Activated T-cell treated with anti-CD3 and anti-CD28 coated beads for 1 hour (primary cell): ENCODE data around the gene E2F4.

ENCODE experiments used
- DNase-seq: peaks from one replicate; pipeline ENCODE4 v3.0.0-alpha.2; 2020; ENCODE audit warnings: low read depth

The E2F4 gene

DNA sequence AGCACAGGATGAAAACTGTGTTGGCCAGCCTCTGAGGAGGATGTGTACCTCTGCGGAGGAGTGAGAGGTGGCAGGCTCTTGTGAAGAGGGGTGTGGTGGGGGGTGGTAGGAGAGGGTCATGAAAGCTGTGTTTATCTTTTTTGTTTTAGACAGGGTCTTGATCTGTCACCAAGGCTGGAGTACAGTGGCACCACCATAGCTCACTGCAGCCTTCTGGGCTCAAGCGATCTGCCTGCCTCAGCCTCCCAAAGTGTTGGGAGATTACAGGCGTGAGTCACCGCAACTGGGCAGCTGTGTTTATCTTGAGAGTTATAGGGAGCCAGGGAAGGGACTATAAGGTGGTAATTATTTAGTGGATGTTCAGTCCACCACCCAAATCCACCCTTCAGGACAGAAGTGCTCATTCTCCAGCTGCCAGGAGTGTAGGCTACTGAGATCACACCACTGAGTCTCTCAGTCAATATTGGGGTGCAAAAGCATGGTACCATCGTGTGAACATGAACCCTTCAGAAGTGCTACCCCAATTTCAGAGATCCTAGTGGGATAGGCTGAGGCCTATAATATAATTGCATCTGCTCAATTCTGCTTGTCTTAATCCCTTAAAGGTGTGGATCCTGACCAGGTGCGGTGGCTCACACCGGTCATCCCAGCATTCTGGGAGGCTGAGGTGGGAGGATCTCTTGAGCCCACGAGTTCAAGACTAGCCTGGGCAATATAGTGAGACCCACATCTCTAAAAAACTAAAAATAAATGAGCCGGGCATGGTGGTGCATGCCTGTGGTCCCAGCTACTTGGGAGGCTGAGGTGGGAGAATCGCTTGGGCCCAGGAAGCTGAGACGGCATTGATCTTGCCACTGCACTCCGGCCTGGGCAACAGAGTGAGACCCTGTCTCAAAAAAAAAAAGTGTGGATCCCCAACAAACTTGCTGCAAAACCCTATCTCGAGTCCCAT, 1.2 kb upstream of the E2F4 start:
- DNase-seq: no peak

DNA sequence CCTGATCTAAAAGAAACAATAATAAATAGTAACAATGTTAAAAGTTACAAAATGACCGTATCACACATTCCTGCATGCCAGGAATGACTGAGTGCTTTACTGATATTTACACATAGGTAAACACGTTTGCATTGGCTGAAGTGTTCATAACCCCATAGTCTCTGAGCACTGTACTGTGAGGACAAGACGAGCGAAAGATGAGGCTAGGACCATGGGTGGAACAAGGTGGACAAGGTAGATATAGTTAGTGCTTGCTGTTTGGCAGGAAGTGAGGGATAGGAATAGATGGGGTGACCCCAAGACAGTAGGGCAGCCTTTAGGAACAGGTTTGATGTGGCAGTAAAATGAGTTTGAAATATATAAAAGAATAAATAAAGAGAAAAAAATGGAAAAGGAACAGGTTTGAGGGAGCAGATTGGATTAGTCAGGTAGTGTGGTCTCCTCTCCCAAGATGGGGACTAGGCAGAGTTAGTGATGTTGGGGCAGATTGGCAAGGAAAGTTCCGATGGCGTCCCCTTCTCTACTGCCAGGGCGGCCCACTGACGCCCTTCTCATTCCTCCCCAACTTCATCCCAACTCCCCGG, 452 bp upstream of the E2F4 start:
- no peak for DNase-seq

DNA sequence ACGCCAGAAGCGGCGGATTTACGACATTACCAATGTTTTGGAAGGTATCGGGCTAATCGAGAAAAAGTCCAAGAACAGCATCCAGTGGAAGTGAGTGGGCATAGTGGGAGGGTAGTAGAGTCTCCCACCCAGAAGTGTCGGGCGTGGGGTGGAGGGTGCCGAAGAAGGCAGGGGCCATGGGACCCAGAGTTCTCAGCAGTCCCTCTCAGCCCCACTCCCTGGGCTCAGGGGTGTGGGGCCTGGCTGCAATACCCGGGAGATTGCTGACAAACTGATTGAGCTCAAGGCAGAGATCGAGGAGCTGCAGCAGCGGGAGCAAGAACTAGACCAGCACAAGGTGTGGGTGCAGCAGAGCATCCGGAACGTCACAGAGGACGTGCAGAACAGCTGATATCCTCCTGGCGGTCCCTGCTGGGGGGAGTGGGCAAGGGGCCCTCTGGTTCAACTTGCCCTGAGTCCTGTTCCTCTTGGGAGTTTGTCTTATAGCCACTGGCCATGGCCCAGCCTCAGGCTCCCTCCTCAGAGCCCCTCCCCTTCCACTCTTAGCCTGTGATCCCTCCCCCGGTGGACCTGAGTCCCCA, 916 bp downstream of the E2F4 start:
- no peak for DNase-seq

DNA sequence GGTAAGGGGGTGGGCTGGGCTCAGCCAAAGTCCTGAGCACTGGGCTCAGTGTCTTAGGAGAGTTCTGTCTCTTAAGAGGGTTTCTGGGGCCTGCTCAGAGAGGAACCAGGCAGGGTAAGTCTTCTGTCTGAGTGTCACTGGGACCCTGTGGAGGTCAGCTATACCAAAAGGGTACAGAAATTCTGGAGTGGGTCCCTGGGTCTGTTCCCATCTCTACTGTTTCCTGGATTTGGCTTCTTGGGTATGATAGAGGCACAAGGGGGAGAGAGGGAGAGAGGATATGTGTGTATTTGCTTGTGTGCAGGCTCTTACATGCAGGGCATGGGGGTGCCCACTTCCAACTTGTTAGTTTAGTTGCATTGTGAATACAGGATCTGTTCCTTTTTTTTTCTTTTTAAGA, 1.6 kb downstream of the E2F4 start:
- no peak for DNase-seq

DNA sequence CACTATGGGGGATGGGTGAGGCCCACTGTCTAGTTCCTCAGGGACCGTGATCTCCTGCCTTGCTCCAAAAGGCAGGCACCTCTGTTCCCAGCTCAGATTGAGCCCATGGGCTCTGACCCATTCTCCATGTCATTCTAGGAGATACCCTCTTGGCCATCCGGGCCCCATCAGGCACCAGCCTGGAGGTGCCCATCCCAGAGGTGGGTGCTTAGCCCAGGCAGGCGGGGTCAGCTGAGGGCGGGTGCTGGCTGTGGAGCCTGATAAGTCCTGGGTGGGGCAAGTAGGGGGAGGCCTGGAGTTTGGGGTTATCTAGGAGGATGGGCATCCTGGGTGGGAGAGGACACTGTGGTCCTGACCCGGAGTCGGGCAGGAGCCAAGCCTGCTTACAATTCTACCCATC, 2.3 kb downstream of the E2F4 start:
- no peak for DNase-seq

DNA sequence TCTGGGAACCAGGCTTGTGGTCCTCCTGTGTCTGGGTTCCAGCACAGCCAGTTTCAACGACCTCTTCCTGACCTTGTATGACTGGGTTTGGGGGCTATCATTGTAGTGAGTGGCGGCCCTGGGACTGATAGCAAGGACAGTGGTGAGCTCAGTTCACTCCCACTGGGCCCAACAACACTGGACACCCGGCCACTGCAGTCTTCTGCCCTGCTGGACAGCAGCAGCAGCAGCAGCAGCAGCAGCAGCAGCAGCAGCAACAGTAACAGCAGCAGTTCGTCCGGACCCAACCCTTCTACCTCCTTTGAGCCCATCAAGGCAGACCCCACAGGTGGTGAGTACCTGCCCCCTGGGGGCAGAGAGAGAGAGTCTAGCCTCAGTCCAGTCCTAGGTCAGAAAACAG, 3.7 kb downstream of the E2F4 start:
- DNase-seq: no peak

DNA sequence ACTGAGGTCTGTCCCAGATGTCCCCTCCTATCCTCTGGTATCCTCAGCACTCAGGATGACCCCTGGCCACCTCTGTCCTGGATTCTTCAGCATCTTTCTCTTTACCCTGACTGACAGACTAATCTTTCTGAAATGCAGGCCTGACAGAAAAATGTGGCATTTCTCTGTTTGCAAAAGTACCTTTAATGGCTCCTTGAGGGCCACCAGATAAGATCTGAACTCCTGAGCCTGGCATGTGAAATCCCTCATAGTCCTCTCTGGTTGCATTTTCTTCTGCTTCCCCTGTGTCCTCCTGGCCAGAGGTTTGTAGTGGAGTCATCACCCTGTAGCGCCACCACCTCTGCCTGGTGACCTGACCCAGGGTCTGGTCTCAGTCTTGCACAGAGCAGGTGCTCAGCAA, 4.9 kb downstream of the E2F4 start:
- no peak for DNase-seq

DNA sequence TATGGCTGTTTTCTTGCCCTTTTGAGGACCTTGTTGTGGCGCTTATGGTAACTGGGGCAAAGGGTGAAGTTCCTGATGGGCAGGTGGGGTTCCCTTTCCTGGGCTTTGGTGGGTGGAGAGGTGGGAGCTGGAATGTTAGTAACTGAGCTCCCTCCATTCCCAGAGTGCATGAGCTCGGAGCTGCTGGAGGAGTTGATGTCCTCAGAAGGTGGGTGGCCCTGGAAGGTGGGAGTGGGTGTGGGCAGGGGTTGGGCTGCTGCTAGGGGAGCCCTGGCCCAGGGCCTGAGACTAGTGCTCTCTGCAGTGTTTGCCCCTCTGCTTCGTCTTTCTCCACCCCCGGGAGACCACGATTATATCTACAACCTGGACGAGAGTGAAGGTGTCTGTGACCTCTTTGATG, 5.7 kb downstream of the E2F4 start:
- no peak for DNase-seq

DNA sequence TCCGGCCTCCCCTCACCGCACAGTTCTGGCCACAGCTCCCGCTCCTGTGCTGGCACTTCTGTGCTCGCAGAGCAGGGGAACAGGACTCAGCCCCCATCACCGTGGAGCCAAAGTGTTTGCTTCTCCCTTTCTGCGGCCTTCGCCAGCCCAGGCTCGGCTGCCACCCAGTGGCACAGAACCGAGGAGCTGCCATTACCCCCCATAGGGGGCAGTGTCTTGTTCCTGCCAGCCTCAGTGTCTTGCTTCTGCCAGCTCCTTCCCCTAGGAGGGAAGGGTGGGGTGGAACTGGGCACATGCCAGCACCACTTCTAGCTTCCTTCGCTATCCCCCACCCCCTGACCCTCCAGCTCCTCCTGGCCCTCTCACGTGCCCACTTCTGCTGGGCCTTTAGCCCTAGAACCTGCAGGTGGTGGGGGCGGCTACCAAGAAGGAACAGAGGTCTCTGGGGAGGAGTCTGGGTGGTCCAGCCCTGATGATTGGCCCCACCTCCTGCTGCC, 6.3 kb downstream of the E2F4 start:
- DNase-seq: no peak

DNA sequence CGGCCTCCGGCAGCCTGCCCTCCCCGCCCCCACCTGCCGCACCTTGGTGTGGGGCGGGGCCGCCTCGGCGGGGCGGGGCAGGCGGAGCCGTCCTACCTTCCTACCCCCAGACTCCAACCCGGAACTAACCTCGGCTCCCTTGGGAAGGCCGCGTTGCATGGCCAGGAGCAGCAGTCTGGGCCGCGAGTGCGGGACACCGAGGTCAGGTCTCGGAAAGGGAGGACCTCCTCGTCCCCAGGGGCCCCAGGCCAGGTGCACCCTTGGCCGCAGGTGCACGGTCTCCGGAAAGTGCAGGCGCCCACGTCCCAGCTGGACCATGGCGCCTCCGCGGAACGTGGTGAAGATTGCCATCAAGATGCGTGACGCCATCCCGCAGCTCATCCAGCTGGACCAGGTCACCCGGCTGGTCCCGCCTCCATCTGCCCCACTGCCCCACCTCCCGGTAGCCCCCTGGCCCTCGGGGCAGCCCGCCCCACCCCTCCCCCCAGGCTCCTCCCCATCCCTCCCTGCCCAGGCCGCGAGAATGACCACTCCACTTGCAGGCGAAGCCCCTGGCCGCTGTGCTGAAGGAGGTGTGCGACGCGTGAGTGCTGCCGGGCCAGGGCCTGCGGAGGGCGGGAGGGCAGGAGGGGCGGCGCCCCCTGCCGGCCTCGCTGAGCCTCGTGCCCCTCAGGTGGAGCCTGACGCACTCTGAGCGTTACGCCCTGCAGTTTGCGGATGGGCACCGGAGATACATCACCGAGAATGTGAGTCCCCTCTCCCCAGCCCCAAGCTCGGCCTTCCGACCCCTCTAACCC, 7.3 kb downstream of the E2F4 start, which contains the start of gene ELMO3:
TSS of gene ELMO3 (plus strand) at position 121 of the 797 bp plus-strand sequence. CDS start at position 317, 196 bp downstream.
- DNase-seq: no peak

DNA sequence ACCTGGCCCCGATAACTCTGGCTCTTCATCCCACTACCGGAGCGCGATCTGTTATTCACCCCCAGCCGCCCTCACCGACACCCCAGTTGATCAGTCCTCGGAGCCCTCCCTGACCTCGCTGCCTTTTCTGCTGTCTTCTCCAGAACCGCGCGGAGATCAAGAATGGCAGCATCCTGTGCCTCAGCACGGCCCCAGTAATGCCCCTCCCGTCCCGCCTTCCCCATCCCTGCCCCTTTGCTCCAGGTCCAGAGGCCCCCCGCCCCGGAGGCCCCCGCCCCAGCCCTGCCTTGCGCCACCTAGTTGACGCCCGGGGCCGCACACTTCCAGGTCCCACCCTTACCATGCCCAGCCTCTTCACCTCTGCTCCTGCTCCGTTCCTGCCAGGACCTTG, 7.8 kb downstream of the E2F4 start:
- no peak for DNase-seq

DNA sequence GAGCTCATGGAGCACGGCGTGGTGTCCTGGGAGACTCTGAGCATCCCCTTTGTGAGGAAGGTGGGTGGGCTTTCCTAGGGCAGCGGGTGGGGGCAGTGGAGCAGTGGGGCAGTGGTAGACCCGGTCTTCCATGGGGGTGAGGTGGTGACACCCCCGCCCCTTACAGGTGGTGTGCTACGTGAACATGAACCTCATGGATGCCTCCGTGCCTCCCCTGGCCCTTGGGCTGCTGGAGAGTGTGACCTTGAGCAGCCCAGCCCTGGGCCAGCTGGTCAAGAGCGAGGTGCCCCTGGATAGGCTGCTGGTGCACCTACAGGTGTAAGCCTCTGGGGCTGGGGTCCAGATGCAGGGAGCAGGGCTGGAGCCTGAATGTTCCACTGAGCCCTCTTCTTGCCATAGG, 8.5 kb downstream of the E2F4 start:
- DNase-seq: no peak

DNA sequence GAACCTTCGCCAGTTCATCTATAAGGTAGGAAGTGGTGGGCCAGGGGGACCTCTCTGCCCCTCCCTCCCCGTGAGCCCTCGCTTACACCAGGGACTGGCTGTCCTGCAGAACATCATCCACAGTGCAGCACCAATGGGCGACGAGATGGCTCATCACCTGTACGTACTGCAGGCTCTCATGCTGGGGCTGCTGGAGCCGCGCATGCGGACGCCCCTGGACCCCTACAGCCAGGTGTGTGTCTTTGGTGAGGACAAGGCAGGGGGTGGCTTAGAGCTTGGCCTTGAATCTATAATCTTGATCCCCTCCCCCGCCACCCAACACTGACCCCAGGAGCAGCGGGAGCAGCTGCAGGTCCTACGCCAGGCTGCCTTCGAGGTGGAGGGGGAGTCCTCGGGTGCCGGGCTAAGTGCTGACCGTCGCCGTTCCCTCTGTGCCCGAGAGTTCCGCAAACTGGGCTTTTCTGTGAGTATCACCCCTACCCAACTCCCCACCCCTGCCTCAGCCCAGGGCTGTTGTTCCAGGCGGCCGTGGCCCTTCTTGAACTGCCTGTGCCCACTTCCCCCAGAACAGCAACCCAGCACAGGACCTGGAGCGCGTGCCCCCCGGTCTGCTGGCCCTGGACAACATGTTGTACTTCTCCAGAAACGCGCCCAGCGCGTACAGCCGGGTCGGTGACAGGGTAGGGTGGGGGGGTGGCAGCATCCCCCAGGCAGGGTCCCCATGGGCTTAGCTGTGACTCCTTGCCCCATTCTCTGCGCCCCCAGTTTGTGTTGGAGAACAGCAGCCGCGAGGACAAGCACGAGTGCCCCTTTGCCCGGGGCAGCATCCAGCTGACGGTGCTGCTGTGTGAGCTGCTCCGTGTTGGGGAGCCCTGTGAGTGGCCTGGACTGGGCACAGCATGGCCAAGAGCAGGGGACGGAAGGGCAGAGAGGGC, 9.7 kb downstream of the E2F4 start:
- no peak for DNase-seq

DNA sequence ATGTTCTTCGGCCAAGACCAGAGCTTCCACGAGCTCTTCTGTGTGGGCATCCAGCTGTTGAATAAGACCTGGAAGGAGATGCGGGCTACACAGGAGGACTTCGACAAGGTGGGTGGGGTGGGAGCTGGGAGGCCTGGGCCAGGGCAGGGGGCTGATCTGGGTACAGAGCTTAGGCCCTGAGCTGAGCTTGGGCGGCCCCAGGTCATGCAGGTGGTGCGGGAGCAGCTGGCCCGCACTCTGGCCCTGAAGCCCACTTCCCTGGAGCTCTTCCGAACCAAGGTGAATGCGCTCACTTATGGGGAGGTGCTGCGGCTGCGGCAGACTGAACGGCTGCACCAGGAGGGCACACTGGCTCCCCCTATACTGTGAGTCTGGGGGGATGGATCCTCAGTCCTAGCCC, 10.5 kb downstream of the E2F4 start:
- DNase-seq: no peak

DNA sequence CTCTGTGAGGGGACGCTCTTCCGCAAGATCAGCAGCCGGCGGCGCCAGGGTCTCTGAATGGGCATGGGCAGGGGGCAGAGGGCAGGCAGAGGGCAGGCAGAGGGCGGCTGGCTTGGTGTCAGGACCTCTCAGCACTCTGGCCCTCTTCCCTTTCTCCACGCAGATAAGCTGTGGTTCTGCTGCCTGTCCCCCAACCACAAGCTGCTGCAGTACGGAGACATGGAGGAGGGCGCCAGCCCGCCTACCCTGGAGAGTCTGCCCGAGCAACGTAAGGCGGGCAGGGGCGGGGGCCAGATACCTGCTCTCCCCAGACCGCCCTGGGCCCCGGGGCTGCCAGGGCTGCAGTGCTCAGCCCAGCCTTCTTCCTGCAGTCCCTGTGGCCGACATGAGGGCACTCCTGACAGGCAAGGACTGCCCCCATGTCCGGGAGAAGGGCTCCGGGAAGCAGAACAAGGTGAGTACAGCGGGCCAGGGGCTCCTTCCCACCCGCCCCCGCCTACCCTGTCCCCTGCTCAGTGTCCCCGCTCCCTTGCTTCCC, 11.1 kb downstream of the E2F4 start:
- no peak for DNase-seq

DNA sequence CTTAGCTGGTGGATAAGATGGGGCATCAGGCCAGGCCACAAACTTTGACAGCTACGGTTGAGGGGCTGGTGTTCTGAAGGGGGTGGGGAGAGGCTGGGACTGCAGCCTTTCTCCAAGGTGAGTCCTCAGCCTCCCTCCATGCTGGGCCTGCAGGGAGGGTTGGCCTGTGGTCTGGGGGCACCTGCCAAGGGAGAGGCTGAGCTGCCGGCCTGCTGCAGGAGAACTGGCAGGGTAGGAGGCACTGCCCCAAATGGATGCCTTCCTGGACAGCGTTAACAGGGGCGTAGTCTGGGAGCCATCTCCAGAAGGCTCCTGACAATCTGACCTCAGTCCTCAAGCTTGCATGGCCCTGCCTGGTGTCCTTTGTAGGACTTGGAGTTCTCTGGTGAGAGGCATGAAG, 12.1 kb downstream of the E2F4 start:
- no peak for DNase-seq

DNA sequence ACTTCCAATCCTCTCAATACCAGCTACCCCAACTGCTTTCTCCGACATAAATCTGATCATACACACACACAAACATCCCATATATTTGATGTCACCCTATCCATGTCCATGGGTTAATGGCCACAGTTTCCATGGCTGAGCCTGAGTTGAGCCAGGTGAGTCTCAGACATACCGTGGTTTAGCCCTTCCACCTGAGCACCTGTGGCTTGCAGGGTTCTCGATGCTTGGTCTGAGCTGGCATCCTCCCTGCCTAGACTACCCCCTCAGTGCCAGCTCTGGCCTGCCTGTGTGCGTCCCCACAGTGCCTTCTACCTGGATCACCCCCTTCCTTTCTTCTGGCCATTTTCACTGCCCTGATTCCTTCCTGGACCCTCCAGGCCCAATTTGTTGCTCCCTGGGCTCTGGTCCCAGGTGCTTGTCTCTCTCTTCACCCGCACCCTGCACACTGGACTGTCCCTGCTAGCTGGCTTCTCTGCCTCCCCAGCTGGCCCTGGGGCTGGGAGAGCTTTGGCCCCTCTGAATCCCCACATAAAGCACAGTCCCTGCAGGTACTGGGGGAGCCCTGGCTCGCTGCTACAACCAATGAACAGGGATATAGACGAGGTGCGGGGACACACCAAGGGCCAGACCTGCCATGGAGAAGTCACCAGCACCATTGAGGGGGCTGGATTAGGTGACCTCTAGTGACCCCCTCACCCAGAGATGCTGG, 14.3 kb downstream of the E2F4 start:
- no peak for DNase-seq

DNA sequence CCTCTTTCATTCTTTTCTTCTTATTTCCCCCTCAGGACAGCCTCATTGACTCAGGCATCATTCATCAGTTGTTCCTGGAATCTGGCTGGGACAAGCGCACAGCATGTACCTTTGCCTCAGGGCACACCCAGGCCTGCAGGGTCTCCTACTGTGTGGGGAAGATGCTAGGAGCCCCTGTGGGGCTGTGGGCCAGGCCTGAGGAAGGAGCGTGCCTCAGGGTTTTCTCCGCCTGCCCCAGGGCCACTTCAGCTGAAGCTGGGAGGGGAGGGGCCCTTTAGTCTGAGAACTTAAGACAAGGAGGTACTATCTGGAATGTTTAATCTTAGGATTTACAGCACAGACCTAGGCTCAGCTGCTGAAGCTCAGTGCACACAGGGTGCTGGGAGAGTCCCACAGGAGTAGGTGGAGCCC, 14.9 kb downstream of the E2F4 start:
- no peak for DNase-seq

DNA sequence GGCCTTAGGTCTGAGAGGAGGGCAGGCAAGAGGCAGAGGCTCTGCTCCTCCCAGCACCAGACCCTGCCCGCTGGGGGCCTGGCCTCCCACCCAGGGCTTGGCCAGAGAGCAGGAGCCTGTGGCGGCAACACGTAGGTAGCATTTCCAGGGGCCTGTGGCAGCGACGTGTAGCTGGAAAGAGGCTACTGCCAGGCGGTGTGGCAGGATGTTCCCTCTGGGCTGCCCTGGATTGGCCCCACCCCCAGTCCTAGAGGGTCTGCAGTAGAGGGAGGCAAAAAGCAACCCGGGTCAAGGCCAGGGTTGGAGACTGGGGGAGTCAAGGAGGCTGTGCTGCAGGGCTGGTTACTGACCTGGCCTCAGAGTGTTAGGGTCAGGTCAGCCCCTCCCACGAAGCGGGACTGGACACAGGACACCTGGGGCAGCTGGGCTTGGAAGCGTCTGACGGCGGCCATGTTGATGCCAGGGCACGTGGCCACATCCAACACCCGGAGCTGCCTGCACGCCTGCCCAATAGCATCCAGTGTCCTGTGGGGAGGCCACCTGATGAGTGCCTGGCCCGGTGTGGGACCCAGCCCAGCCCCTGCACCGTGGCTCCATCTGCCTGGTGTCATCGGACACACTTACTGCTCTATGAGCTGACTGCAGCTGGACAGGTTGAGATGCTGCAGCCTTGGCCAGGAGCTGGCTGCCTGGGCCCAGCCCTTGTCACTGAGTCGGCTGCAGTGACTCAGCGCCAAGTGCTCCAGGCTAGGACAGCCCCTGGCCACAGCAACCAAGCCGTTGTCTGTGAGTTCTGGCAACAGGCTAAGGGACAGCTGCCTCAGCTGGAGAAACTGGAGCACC, 15.5 kb downstream of the E2F4 start:
- DNase-seq: no peak
